Cerebellar nuclear complex (tissue), 1 donor: Measurements from ENCODE around the gene WFS1.
A peak's percentile ranks its signal among the peaks of the same experiment; 100 is the strongest.

Experiments
- DNase-seq, 2 experiments: peaks; one replicate each; lab custom pipeline; 2025; lab: John Stamatoyannopoulos, UW

Gene WFS1, protein sequence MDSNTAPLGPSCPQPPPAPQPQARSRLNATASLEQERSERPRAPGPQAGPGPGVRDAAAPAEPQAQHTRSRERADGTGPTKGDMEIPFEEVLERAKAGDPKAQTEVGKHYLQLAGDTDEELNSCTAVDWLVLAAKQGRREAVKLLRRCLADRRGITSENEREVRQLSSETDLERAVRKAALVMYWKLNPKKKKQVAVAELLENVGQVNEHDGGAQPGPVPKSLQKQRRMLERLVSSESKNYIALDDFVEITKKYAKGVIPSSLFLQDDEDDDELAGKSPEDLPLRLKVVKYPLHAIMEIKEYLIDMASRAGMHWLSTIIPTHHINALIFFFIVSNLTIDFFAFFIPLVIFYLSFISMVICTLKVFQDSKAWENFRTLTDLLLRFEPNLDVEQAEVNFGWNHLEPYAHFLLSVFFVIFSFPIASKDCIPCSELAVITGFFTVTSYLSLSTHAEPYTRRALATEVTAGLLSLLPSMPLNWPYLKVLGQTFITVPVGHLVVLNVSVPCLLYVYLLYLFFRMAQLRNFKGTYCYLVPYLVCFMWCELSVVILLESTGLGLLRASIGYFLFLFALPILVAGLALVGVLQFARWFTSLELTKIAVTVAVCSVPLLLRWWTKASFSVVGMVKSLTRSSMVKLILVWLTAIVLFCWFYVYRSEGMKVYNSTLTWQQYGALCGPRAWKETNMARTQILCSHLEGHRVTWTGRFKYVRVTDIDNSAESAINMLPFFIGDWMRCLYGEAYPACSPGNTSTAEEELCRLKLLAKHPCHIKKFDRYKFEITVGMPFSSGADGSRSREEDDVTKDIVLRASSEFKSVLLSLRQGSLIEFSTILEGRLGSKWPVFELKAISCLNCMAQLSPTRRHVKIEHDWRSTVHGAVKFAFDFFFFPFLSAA

DNA sequence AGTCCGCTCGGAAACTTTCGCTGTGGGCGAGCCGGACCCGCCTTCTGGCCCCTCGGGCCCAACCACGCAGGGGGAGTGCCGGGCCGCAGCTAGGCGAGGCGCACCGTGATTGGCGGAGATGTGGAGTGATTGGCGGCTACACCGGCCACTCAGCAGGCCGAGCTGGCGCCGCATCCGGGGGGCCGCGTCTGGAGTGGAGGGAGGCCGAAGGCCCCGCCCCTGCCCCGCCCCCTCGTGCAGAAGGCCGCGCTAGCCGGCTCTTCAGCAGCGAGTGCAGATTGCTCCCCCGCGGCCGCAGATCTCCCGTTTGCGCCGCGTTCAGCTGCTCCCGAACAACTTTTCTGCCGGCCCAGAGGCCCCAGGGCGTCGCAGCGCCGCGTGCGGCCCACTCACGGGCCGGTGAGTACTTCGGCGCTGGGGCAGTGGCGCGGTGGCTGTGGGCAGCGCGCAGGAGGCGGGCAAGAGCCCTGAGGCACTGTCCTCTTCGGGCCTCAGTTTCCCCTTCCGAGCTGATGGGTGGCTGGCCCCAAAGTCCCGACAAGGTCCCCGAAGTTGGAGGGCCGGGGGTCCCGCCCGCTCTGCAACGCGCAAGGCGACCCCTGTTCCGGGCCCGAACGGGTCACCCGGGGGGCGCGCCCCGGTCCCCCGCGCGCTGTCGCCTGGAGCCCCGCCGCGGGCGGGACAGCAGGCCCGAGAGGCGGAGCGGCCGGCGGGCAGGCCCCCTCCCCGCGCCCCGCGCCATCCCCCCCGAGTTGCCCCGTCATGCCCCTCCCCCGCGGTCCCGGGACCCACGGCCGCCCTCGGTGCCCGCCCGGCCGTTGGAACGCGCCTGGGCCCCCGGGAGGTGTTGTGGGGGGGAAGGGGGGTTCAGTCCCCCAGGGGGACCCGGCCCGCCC lies at the start of gene WFS1:
Gene WFS1, plus strand, starts transcription at position 235 of the 896 bp plus-strand sequence. CDS start 7,606 bp downstream, outside the sequence.
- peak; percentile 65 to 92 for DNase-seq

- DNase-seq, result peak in 1 of 2 experiments; percentile 25
Measured at GRCh38 chr4:6221301-6221850, 48.3 kb upstream of the WFS1 start.

DNA sequence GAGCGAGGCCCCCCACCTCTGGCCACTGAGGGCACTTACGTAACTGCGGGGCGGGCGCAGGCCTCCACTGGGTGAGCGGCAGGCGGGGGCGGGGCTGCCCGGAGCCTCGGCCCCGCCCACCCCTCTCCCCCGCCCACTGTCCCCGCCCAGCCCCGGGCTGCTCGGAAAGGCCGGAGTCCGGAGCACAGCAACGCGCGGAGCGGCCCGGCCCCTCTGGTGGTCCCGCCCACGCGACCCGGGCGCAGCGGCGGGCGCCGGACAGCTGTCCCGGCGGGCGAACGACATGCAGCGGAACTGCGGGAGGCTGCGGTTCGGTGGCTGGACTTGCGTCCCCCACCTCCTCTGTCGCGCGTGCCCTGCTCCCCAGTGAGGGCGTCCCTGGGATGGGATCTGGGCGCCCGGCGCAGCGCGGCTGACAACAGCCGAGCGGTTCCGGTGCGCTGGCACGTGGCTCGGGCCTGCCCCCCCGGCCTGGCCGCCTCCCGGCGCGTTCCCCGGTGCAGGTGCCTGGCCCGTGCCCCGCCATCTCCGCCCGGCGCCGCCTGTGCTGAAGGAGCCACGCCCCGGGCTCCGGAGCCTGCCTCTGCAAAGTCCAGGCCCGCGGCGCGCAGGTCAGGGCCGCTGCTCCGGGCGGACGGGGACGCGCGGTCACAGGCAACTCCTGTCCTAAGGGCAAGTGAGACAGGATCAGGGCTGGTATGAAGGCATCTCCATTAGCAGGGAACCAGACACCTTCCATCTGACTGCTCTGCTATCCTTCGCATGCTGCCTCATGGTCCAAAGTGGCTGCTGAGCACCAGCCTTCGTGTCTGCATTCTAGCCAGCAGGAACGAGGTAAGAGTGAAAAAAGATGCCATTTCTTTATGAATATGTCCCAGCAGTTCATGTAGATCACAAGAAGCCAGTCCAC lies 47.5 kb upstream of the WFS1 start:
- peak in 1 of 2 experiments; percentile 67 for DNase-seq

GRCh38 chr4:6222761-6223292 lies 46.8 kb upstream of the WFS1 start:
- DNase-seq, result no peak

DNA sequence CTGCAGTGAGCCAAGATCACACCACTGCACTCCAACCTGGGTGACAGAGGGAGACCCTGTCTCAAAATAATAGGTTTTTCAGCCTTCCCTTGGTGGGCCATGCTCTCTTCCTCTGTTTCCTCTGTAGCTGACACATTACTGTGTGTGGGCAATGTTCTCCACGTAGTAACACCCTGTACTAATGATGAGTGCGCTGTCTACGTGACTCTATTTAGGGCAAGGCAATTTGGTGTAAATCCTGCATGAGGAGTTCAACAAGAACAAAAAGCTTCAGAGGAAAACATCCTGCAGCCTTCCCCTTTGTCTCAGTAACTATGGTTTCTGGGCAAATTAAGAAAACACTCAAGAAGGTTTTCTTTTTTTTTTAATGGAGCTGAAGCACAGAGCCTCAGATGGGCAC lies 44.9 kb upstream of the WFS1 start:
- DNase-seq, result no peak

DNA sequence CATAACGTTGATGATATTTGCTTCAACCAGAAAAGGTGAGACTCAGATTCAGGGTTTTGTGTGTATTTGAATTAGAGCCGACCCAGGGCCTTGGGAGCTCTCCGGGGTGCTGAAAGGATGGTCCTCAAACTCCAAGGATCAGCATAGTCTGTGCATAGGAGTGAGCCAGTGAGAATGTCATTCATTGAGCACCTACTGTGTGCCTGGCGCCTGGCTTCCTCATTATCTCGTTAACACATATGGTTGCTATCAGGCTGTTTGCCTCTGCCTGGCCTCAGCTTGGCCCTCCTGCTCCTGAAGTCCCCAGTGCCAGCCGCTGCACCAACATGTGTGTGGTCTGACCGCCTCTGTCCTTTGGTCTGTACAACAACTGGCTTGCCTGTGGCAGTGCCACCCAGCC lies 44.2 kb upstream of the WFS1 start:
- DNase-seq, result no peak

DNA sequence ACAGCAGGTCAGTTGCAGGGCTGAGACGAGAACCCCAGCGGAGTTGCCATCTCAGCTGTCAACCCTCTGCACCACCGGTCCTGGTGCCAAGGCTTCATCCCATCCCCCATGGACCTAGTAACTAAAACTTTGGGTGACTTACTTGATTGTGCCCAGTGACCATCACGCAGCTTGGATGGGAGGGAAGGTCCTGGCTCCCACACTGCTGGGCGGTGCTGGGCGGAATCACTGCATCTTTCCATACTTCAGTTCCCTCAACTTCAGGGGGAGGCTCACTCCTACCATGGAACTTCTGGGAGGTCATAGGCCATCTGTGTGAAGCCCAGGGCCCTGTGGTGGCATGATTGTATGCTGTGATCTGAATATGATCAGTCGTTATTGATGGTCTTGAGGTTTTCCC lies 43.1 kb upstream of the WFS1 start:
- no peak for DNase-seq

DNA sequence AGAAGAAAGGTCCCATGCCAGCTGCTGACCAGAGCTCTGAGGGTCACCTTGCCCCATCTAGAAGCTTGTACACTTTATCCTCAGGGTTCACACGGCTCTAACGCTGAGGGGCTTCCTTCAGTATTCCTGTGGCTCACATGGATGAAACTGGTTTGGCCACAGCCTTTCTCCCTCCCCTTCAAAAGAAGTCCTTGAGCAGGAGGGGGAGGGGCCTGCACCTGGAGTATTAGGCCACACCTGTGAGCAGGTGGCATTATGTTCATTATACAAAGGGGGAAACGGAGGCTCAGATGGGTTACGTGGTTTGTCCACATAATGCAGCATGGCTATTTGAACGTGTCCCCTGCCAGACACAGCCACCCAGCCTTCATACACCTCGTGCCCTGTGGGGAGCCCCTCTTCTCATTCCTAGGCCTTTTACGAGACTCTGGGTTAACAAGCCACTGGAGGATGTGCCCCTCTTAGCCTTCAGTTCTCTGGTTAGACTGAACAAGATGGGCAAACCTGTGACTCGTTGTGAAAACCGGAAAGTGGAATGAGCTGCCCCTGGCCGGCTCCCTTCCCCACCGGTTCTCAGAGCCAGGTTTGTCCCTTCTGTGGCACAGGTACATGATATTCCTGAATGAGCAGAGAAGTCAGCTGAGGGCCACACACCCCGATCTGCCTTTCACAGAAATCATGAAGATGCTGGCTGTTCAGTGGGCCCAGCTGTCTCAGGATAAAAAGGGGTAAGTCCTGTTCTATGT lies 42.1 kb upstream of the WFS1 start:
- DNase-seq, result no peak

DNA sequence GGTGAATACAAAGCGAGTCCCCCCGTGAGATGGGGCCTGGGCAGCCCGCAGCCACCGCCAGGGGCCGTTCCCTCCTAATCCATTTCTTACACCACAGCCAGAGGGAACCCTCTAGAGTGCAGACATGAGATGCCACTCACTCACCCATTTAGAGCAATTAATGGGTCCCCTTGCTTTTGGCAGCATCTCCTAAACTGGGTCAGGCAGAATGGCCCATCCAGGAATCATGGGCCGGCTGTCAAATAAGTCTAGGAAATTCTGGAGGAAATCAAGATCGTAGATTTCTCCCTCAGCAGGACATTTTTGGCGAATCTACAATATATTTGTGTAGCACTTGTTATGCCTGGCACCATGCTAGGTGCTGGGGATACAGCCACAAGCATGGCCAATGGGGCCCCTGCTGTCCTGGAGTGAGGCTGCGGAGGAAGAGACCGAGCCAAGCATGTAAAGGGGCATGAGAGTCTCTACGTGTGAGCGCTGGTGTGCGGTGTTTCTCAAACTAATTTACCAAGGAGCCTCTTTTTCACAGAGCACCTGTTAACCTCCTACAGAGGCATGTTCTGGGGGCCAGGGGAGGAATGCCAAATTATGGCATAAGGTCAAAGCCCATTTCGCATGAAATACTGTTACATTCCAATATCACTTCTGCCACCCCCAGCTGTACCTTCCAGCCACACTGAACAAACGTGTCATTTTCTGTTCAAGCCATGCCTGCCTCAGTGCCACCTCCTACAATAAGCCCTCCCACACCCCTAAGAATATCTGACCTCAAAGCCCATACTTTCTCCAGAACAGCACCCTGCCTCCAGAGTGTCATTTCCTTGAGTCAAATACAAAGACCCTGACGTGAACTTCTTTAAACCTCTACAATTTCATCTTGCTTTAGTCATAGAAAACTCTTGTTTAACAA lies 41.2 kb upstream of the WFS1 start:
- DNase-seq, result no peak

DNA sequence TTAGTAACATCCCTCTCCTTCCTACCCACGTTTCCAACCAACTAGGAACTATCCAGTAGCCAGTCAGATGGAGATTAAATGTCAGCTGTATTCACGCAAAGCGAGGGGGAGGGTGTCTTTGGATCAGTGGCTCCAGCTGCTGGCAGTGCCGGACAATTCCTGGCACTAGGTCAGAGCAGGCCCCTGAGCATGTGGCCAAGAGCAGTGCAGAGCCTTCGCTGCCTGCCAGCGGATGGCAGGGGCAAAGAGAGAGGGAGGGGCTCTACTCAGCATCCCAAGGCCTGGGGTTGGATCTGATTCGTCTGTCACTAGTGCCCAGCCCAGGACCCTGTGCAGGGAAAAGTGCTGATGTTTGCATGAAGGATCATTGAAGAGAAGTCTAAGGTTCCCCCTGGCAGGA lies 40.6 kb upstream of the WFS1 start:
- DNase-seq, result no peak

DNA sequence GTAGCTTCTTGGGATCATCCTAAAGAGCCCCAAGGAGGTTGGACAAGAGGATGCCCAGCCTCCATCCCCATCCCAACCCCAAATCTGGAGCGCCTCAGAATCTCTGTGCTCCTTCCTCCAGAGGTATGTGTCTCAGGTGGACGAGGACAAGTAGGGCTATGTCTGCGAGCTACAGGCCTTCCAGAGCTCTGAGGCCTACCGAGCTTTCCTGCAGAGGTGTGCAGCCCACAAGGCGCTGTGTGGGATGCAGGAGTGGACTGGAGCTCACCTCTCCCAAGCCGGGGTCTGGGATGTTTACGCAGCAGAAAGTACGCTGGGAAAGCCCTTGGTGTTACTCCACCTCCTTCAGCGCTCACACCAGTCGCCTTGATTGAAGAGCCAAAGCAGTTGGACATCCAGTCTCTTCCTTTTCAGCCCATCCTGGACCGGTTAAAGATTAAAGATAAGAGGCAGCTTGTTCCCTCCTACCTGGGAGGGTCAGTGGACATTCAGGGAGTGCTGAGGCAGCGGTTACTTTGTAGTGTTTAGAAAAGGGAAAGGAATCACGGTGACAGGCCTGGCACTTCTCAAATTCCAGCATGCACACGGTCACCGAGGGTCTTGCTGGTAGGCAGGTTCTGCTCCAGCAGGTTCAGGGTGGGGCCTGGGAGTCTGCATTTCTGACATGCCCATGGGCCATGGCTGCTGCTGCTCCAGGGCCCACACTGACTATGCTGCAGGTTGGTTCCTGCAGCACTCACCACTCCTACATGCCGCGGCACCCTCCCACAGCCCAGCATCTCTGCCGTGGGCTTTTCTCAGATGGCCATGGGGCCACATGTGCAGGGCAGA lies 39.8 kb upstream of the WFS1 start:
- DNase-seq, result no peak

DNA sequence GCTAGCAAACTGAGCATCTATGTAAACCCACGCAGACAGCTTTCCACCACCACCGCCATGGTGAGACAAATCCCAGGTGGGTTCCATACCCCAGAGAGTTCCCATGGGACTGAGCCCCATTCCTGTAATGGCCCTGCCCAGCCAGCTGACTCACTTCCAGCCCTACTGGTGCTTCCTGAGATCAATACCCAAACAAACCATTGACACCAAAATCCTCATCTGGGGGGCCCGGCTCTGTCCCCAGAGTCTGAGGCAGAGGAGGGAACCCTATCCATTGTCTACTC lies 39.2 kb upstream of the WFS1 start:
- DNase-seq, result no peak

- DNase-seq, result no peak
Measured at GRCh38 chr4:6230827-6231662, 38.6 kb upstream of the WFS1 start.

DNA sequence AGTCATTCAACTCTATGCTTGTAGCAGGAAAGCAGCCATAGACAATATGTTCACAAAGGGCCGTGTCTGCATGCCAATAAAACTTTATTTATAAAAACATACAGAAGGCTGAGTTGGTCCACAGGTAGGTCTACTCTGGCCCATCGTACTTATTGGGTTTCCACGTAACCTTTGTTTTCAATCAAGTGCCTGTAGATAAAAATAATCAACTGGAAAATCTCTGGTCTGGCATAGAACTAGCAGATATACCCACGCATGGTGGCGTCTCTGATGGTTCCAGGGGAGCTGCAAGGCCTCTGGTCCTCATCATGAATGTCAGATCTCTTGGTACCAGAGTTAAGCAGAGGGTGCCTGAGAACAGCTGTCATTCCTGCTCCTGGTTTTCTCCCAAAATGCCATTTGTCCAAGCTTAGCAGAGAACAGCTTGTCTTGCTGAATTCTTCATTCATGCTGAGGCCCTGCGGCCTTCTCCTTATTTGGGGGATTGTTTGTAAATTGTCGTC lies 37.9 kb upstream of the WFS1 start:
- no peak for DNase-seq

DNA sequence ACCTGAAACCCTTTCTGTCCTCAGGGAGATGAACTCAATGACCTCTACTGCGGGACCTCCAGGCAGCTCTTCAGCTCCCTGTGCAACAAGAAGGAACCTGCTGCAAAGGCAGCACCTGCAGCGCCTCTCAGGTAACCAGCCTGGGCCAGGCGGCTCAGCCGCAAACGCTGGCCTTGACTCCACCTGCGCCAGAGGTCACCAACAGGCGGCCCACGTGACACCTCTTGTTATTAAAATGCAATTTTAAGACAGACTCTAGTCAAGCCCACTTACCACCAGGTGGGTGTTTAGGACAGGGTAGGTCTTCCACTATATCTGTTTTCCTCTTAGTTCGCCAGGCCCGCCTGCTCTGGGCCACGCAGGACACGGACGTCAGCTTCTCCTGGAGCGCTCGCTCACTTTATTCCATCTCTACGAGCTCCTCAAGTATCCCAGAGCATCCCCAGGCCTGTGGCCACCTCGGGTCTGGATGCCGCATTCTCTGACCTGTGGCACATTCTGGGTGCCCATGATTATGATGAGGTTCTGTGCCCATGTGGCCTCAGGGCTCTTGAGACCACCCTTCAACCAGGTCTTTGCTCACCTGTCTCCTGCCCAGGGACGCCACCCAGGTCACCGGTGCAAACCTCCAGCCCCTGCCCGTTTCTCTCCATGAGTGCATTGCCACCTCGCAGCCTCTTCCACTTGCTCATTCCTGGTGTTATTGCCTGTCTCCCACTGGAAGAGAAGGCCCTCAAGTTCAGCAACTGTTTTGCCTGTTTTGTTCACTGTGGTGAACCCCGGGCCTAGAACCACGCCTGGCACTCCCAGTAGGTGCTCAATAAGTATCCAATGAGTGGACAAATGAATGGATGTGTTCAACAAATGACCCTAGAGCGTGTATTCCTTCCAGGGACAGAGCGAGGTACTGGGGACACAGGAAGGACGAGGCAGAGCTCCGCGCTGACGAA lies 36.5 kb upstream of the WFS1 start:
- no peak for DNase-seq

- no peak for DNase-seq
Measured at GRCh38 chr4:6233929-6234328, 35.7 kb upstream of the WFS1 start.
